NCI-H187 (cell line): ENCODE data around the gene ZNF507.
"Not testable (repeated sequence)": the region's sequence is repeated elsewhere in the genome, so short reads cannot be mapped to it uniquely, and the experiment has no call there.

Source experiments
- DNase-seq, 2 experiments: peaks; one replicate each; lab custom pipeline; 2025; lab: John Stamatoyannopoulos, UW

The ZNF507 gene

GRCh38 chr19:32415246-32415645, 69.8 kb downstream of the ZNF507 start:
- no peak for DNase-seq

DNA sequence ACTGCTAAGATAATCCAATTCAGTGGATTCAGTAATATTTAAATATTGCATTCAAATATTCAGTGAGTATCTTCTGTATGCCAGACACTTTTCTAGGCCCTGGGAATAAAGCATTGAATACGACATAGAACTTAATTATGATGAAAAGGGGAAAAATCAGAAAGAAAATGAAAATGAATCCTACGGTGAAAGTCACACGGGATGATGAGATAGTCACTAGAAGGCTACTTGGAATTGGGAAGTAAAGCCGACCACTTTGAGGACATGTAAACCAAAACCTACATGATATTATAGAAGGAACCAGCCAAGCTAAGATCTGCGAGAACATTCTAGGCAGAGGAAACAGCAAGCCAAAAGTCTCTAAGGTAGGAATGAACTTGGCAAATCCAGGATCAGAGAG, 70.3 kb downstream of the ZNF507 start:
- DNase-seq: no peak

DNA sequence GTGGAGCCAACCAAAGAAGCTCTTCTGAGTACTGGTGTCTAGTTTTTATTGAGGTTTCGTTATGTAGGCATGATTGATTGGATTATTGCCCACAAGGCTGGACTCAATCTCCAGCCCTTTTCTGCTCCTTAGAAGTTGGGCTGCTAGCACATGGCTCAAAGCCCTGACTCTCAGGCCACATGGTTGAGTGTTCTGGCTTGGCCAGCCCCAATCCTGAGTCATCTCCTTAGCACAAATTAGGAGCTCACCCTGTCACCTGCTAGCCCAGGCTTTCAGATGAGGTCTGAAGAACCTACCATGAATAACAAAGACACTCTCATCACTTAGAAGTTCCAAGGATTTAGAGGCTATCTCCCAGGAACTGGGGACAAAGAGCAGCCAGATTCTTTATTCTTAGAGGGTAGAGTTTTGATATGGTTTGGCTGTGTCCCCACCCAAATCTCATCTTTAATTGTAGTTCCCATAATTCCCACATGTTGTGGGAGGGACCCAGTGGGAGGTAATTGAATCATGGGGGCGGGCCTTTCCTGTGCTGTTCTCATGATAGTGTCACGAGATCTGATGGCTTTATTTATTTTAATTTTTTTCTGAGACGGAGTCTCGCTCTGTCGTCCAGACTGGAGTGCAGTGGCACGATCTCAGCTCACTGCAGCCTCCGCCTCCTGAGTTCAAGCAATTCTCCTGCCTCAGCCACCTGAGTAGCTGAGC, 71.5 kb downstream of the ZNF507 start:
- no peak for DNase-seq

GRCh38 chr19:32418155-32418554, 72.7 kb downstream of the ZNF507 start:
- no peak for DNase-seq

GRCh38 chr19:32421589-32422361, 76.4 kb downstream of the ZNF507 start:
- no peak for DNase-seq

DNA sequence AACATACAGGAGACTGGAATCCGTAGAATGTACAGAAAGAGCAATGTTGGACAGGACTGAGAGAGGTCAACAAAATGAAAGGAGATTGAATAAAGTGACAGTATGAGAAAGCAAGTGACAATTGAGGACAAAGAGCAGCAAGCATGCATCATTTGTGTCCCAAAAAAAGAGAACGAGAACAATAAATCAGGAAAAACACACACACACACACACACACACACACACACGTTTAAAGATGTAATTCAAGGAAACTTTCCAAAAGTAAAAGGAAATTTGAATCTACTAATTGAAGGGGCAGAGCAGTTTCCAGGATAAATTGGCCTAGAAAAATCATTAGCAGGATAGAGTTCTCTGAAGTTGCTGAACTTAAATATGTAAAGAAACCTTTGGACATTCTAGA, 77.0 kb downstream of the ZNF507 start:
- DNase-seq: no peak

DNA sequence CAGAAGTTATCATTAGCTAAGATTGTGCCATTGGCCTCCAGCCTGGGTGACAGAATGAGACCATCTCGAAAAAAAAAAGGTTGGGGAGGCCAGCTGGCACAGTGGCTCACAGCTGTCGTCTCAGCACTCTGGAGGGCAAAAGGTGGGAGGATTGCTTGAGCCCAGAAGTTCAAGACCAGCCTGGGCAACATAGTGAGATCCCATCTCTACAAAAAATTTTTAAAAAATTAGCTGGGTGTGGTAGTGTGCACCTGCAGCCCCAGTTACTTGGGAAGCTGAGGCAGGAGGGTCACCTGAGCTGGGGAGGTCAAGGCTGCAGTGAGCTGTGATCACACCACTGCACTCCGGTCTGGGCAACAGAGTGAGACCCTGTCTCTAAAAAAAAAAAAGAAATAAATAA, 78.5 kb downstream of the ZNF507 start:
- DNase-seq: not testable (repeated sequence)

- DNase-seq: no peak
Measured at GRCh38 chr19:32427536-32427935, 82.1 kb downstream of the ZNF507 start.

GRCh38 chr19:32436692-32437091, 91.3 kb downstream of the ZNF507 start:
- DNase-seq: no peak

DNA sequence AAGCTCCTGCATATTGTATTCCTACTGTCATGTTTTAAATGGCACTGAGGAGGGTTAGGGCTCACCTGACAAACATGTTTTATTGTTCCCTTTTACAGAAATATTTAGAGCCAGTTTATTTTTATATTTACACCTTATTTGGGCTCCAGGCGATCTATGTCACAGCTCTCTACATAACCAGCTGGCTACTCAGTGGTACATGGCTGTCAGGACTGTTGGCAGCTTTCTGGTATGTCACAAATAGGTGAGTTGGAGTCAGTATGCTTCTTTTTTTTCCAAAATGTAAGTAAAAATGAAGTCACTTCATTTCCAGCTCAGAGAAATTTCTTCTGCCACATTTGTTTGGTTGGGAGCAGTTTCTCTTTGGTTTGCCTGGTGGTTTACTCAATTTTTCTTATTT, 91.7 kb downstream of the ZNF507 start:
- no peak for DNase-seq
